ENCODE measurements around the gene GNG8. TPM values are rescaled to one million over a fixed set of nuclear protein-coding genes. Genes with fewer than 3 reads are reported as not detected.

The GNG8 gene
- total RNA-seq, 1 experiment from 2014 or later: not detected

DNA sequence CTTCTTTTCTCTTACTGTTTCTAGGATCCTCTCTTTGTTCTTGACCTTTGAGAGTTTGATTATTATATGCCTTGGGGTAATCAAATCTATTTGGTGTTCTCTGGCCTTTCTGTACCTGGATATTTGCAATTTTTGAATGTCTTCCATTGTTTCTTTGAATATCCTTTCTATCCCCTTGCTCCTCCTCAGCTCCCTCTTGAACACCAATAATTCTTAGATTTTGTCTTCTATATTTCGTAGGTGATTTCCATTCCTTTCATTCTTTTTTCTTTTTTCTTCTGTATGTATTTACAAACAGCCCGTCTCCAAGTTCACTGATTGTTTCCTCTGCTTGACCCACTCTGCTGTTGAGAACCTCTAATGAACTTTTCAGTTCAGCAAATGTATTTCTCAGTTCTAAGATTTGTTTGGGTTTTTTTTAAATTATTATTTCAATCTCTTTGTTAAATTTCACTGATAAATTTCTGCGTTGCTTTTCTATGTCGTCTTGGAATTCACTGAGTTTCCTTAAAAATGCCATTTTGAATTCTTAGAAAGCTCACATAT lies 37.6 kb downstream of the GNG8 start:
- Mint-ChIP-seq H3K27me3 (ENCODE audit: low read depth) (peaks cover 5% of the 10 kb centered on the region; the same call in 1 of the 2 replicates), H3K4me3 (no peak overlapping the region), H3K4me1 (peaks cover 15 to 16% of the 10 kb centered on the region in 2 experiments), H3K36me3 (ENCODE audit: insufficient read depth in 1 of 3, low read depth in 3 of 3) (peaks cover 0 to 4% (median 2%) of the 10 kb centered on the region in 3 experiments; a peak in 1 of 7 replicates), H3K9me3 (peaks cover 3 to 9% of the 10 kb centered on the region in 2 experiments; a peak in 3 of 5 replicates), H3K27ac (no peak overlapping the region)
- H2BK5ac ChIP-seq (ENCODE audit: insufficient read length, low read length): no peak overlapping the region
- H3K4me2 ChIP-seq (ENCODE audit: insufficient read depth, insufficient read length, low read length): no peak overlapping the region
- H3K27me3 ChIP-seq (ENCODE audit: insufficient read depth, low read length): no peaks in the 10 kb centered on the region
- no peaks in the 10 kb centered on the region for H4K20me1 ChIP-seq (ENCODE audit: control insufficient read depth, insufficient read depth, insufficient read length)
- H3K9ac ChIP-seq (ENCODE audit: extremely low read depth, insufficient read length, low read length): no peak overlapping the region
- no peak overlapping the region for H3K56ac ChIP-seq (ENCODE audit: insufficient read length, low read depth, low read length)
- H3K4ac ChIP-seq (ENCODE audit: low read depth, low read length): no peak overlapping the region
- H3K79me2 ChIP-seq (ENCODE audit: insufficient read depth, low read length): peaks cover 5% of the 10 kb centered on the region; the same call in 1 of the 2 replicates
- no peak for DNase-seq
- no peak overlapping the region for H4K8ac ChIP-seq (replicated peaks; ENCODE audit: insufficient read length, low read depth, low read length)
- no peak overlapping the region for H4K91ac ChIP-seq (ENCODE audit: insufficient read length, low read depth, low read length)
- H3K79me1 ChIP-seq (ENCODE audit: insufficient read depth, low read depth, low read length, poor library complexity, severe bottlenecking): peaks cover 4% of the 10 kb centered on the region
- no peak overlapping the region for H3K18ac ChIP-seq (ENCODE audit: insufficient read length, low read depth, low read length)
- no peak overlapping the region for H3T11ph ChIP-seq (ENCODE audit: low read length)
- no peak overlapping the region for H2AK5ac ChIP-seq (ENCODE audit: insufficient read length, low read length)
- no peak overlapping the region for H2AFZ ChIP-seq (ENCODE audit: low read length)
- H4K5ac ChIP-seq (ENCODE audit: insufficient read length, low read depth, low read length): no peak overlapping the region
- H3K9me3 ChIP-seq (ENCODE audit: control insufficient read depth, low read depth, low read length): no peaks in the 10 kb centered on the region
- TF ChIP-seq, protein P1, sequence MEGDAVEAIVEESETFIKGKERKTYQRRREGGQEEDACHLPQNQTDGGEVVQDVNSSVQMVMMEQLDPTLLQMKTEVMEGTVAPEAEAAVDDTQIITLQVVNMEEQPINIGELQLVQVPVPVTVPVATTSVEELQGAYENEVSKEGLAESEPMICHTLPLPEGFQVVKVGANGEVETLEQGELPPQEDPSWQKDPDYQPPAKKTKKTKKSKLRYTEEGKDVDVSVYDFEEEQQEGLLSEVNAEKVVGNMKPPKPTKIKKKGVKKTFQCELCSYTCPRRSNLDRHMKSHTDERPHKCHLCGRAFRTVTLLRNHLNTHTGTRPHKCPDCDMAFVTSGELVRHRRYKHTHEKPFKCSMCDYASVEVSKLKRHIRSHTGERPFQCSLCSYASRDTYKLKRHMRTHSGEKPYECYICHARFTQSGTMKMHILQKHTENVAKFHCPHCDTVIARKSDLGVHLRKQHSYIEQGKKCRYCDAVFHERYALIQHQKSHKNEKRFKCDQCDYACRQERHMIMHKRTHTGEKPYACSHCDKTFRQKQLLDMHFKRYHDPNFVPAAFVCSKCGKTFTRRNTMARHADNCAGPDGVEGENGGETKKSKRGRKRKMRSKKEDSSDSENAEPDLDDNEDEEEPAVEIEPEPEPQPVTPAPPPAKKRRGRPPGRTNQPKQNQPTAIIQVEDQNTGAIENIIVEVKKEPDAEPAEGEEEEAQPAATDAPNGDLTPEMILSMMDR (conservative IDR thresholded peaks at IDR 0.05): no peak
- no peak overlapping the region for H2BK15ac ChIP-seq (ENCODE audit: low read depth, low read length)
- WGBS (ENCODE audit: extremely low coverage, insufficient read length, low lambda C conversion rate): no CpG with 5 or more reads among the region's 4 CpGs
- H3K14ac ChIP-seq (ENCODE audit: insufficient read depth, low read length): no peak overlapping the region
- H2BK120ac ChIP-seq (ENCODE audit: low read depth, low read length, poor library complexity, severe bottlenecking): no peak overlapping the region
- peaks cover 12% of the 10 kb centered on the region for H3K23me2 ChIP-seq (ENCODE audit: insufficient read length, low read depth, low read length, poor library complexity, severe bottlenecking)
- H3K23ac ChIP-seq (ENCODE audit: insufficient read length, low read depth, low read length): no peak overlapping the region
- no peaks in the 10 kb centered on the region for H3K4me1 ChIP-seq (ENCODE audit: insufficient read depth, low read length)
- H2BK20ac ChIP-seq (ENCODE audit: low read depth, low read length, poor library complexity, severe bottlenecking): no peak overlapping the region
- no peak overlapping the region for H2BK12ac ChIP-seq (ENCODE audit: insufficient read length, low read depth, low read length)
- no peak overlapping the region for H3K27ac ChIP-seq (ENCODE audit: insufficient read length, low read depth, low read length)
